NCI-H524 (cell line): ENCODE data around the gene TIGD1.

Source experiments
- DNase-seq, 2 experiments: peaks; one replicate each; lab custom pipeline; 2025; lab: John Stamatoyannopoulos, UW

Gene TIGD1

GRCh38 chr2:232523682-232524597 is 26.4 kb downstream of the TIGD1 start:
- peak; percentile 25 to 63 for DNase-seq

GRCh38 chr2:232523402-232523681 is 27.0 kb downstream of the TIGD1 start:
- DNase-seq = no peak

- DNase-seq = no peak
Measured at GRCh38 chr2:232522623-232523401, 27.5 kb downstream of the TIGD1 start.

- peak in 1 of 2 experiments; percentile 24 for DNase-seq
Measured at GRCh38 chr2:232521959-232522622, 28.3 kb downstream of the TIGD1 start.

GRCh38 chr2:232521098-232521497 is 29.3 kb downstream of the TIGD1 start:
- DNase-seq = no peak

GRCh38 chr2:232520489-232520888 is 29.9 kb downstream of the TIGD1 start:
- no peak for DNase-seq

- no peak for DNase-seq
Measured at GRCh38 chr2:232519581-232520438, 30.5 kb downstream of the TIGD1 start, which contains the start of gene PRSS56. TSS of gene PRSS56 (plus strand) at chr2:232520388. CDS start at chr2:232520599, 211 bp downstream.

GRCh38 chr2:232518844-232519243 is 31.5 kb downstream of the TIGD1 start:
- DNase-seq = no peak

GRCh38 chr2:232516551-232516950 is 33.8 kb downstream of the TIGD1 start:
- DNase-seq = no peak

GRCh38 chr2:232515639-232516038 is 34.7 kb downstream of the TIGD1 start:
- no peak for DNase-seq

- DNase-seq = no peak
Measured at GRCh38 chr2:232513353-232513752, 37.0 kb downstream of the TIGD1 start.

GRCh38 chr2:232512602-232513001 is 37.8 kb downstream of the TIGD1 start:
- no peak for DNase-seq

GRCh38 chr2:232511336-232511890 is 38.9 kb downstream of the TIGD1 start:
- DNase-seq = no peak

- no peak for DNase-seq
Measured at GRCh38 chr2:232508251-232508650, 42.1 kb downstream of the TIGD1 start.

GRCh38 chr2:232506709-232507108 is 43.6 kb downstream of the TIGD1 start:
- DNase-seq = no peak

- DNase-seq = no peak
Measured at GRCh38 chr2:232505856-232506255, 44.5 kb downstream of the TIGD1 start.

- peak; percentile 22 to 62 for DNase-seq
Measured at GRCh38 chr2:232504438-232504837, 45.9 kb downstream of the TIGD1 start.

GRCh38 chr2:232503809-232504323 is 46.5 kb downstream of the TIGD1 start:
- DNase-seq = no peak

- peak; percentile 14 to 45 for DNase-seq
Measured at GRCh38 chr2:232502911-232503808, 47.2 kb downstream of the TIGD1 start.

GRCh38 chr2:232502511-232502910 is 47.8 kb downstream of the TIGD1 start:
- DNase-seq = no peak
